Measurements from ENCODE around the gene C2CD2. TPM values are rescaled to one million over a fixed set of nuclear protein-coding genes. Genes with fewer than 3 reads are reported as not detected.

The C2CD2 gene
- total and polyA plus RNA-seq, 2 of the 4 experiments (the other 2 are of a cell fraction) = 15.6 to 25.3 TPM

DNA sequence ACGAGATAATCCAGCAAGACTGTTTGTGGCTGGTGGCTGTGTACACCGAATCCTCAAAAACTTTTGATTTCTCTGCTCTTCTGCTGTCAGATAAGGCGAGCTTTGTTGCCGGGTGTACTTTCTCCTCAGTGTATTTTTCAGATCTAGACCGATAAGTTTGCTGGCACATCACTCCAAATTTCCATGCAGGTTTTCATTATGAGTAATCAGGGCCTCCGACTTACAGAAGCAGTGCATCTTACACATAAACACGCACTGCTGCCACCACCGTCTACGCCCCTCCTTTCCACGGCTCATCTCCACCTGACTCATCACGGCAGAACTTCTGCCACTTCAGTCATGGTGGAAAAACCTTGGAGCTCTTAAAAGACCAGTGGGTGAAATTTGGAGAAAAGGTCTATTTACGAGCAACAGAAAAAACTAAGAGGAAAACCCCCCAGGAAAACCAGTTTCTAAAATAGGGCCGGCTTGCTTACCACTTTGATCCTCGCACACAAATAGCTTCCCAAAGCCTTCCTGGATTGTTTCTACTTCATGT lies 48.7 kb upstream of the C2CD2 start (continued):
- peak; percentile 20; the same call in 1 of the 2 replicates for TF ChIP-seq SMC3 (IDR thresholded peaks at IDR 0.05; ENCODE audit: low read depth, low read length)
- TF ChIP-seq MAFK (IDR thresholded peaks at IDR 0.05; ENCODE audit: low read depth, low read length) = peak; percentile 36; the same call in 1 of the 2 replicates
- peak; percentile 69 for TF ChIP-seq RCOR1 (IDR thresholded peaks at IDR 0.05; ENCODE audit: insufficient replicate concordance, low read length)

DNA sequence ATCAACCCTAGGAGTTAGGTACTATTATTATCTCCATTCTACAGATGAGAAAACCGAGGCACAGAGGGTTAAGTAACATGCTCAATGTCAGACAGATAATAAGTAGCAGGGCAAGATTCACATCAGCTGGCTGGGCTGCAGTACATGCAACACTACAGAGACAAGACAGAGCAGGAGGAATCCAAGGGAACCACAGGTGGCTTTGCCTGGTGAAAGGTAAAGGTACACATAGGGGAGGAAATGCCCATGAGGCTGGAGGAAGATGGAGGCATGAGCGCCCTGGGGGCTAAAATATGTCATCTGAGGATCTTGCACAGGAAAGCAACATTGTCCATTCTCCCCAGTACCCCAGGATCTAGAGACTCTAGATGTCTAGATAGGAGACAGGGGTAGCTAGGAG lies 48.0 kb upstream of the C2CD2 start:
- no peaks in the 10 kb centered on the region for H3K9me3 ChIP-seq (ENCODE audit: control insufficient read depth, insufficient read depth, low read length)
- H3K14ac ChIP-seq (replicated peaks; ENCODE audit: low read depth, low read length) = peak overlapping the region; percentile 47
- no peak overlapping the region; the same call in 1 of the 2 replicates for H3K56ac ChIP-seq (ENCODE audit: extremely low read depth, insufficient read depth, low read length)
- peak overlapping the region; percentile 36 for H4K91ac ChIP-seq (ENCODE audit: insufficient read depth, low read depth, low read length)
- no peaks in the 10 kb centered on the region; the same call in 1 of the 2 replicates for H4K20me1 ChIP-seq (ENCODE audit: insufficient read depth, low read length)
- peak overlapping the region; percentile 42; the same call in 1 of the 3 replicates for H2BK15ac ChIP-seq (ENCODE audit: low read depth, low read length)
- H2AK9ac ChIP-seq (replicated peaks; ENCODE audit: low read depth, low read length, poor library complexity) = no peak overlapping the region
- H2BK5ac ChIP-seq (ENCODE audit: low read depth, low read length, poor library complexity, severe bottlenecking) = peak overlapping the region; percentile 94
- H3K4me2 ChIP-seq (ENCODE audit: low read depth, low read length) = peak overlapping the region; percentile 39; the same call in 1 of the 2 replicates
- WGBS, 2 experiments (ENCODE audit: extremely low coverage in 2 of 2, insufficient read length in 1 of 2) = no CpG with 5 or more reads among the region's 2 CpGs
- H3K9ac ChIP-seq (ENCODE audit: low read depth, low read length) = peak overlapping the region; percentile 51
- H3K27ac ChIP-seq (ENCODE audit: insufficient read depth, low read length) = peak overlapping the region; percentile 55
- intact Hi-C loops (cut with micrococcal nuclease) = loop anchor here (2.0 kb wide), 2 partner anchors 45 to 97 kb away; no protein-coding TSS in a partner anchor
- H3K4me1 ChIP-seq (ENCODE audit: control insufficient read depth, insufficient read depth, low read length) = peaks cover 15% of the 10 kb centered on the region
- H3K4me3 ChIP-seq (ENCODE audit: insufficient read depth, low read depth, low read length) = no peak overlapping the region
- H2BK20ac ChIP-seq (ENCODE audit: low read depth, low read length) = peak overlapping the region; percentile 19; the same call in 1 of the 2 replicates
- H4K5ac ChIP-seq (ENCODE audit: low read depth, low read length) = peak overlapping the region; percentile 97
- H4K8ac ChIP-seq (ENCODE audit: low read depth in 2 of 2, low read length in 2 of 2) = peak overlapping the region; percentile 10 to 33; a peak in 2 of 4 replicates
- DNase-seq (no peak), ATAC-seq (ENCODE audit: low read depth) (no peak)
- in situ Hi-C loops (cut with MboI; ENCODE audit: low sequenced_read_pairs) = loop anchor here (5.0 kb wide), 1 partner anchor 96 kb away; no protein-coding TSS in a partner anchor
- no peaks in the 10 kb centered on the region for H3K27me3 ChIP-seq (ENCODE audit: control insufficient read depth, insufficient read depth, low read length)
- peak overlapping the region; percentile 77 for H3K4ac ChIP-seq (ENCODE audit: low read depth, low read length)
- no peak overlapping the region for H3K23ac ChIP-seq (ENCODE audit: low read depth, low read length)
- H3K9me1 ChIP-seq (ENCODE audit: insufficient read depth, low read length) = peaks cover 29% of the 10 kb centered on the region
- H2BK120ac ChIP-seq (ENCODE audit: low read depth, low read length) = peak overlapping the region; percentile 59
- ChIA-PET CTCF (interaction anchor here (0.7 kb wide), 1 partner anchor 327 kb away, joined by 3 read pairs; no protein-coding TSS in a partner anchor), POLR2A (ENCODE audit: unreplicated experiment) (interaction anchor here (0.9 kb wide), 1 partner anchor 96 kb away, joined by 3 read pairs; no protein-coding TSS in a partner anchor)
- H2AFZ ChIP-seq (replicated peaks; ENCODE audit: low read length, poor library complexity) = no peak overlapping the region
- peaks cover 32 to 77% of the 10 kb centered on the region in 2 experiments for H3K79me1 ChIP-seq (ENCODE audit: low read depth in 1 of 2, low read length in 2 of 2)
- peaks cover 20% of the 10 kb centered on the region for H3K36me3 ChIP-seq (ENCODE audit: control insufficient read depth, insufficient read depth, low read length)
- BruUV-seq (replicated peaks) = no TSS peak
- peak overlapping the region; percentile 96 for H3K18ac ChIP-seq (ENCODE audit: low read depth, low read length)
- dilution Hi-C loops (cut with HindIII; ENCODE audit: low sequenced_read_pairs, unreplicated experiment) = no loop called here
- H2AK5ac ChIP-seq (ENCODE audit: low read depth, low read length) = peak overlapping the region; percentile 61
- TF ChIP-seq, protein P1, sequence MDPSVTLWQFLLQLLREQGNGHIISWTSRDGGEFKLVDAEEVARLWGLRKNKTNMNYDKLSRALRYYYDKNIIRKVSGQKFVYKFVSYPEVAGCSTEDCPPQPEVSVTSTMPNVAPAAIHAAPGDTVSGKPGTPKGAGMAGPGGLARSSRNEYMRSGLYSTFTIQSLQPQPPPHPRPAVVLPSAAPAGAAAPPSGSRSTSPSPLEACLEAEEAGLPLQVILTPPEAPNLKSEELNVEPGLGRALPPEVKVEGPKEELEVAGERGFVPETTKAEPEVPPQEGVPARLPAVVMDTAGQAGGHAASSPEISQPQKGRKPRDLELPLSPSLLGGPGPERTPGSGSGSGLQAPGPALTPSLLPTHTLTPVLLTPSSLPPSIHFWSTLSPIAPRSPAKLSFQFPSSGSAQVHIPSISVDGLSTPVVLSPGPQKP (IDR thresholded peaks at IDR 0.05; ENCODE audit: borderline replicate concordance, low read depth, low read length) = no peak
- TF ChIP-seq POLR2A (IDR thresholded peaks at IDR 0.05; ENCODE audit: low read depth, low read length) = no peak
- TF ChIP-seq RAD21 (IDR thresholded peaks at IDR 0.05; ENCODE audit: low read length) = no peak
- no peak for TF ChIP-seq RFX5 (IDR thresholded peaks at IDR 0.05; ENCODE audit: low read depth, low read length)
- TF ChIP-seq, protein P2, sequence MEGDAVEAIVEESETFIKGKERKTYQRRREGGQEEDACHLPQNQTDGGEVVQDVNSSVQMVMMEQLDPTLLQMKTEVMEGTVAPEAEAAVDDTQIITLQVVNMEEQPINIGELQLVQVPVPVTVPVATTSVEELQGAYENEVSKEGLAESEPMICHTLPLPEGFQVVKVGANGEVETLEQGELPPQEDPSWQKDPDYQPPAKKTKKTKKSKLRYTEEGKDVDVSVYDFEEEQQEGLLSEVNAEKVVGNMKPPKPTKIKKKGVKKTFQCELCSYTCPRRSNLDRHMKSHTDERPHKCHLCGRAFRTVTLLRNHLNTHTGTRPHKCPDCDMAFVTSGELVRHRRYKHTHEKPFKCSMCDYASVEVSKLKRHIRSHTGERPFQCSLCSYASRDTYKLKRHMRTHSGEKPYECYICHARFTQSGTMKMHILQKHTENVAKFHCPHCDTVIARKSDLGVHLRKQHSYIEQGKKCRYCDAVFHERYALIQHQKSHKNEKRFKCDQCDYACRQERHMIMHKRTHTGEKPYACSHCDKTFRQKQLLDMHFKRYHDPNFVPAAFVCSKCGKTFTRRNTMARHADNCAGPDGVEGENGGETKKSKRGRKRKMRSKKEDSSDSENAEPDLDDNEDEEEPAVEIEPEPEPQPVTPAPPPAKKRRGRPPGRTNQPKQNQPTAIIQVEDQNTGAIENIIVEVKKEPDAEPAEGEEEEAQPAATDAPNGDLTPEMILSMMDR (conservative IDR thresholded peaks at IDR 0.05; ENCODE audit: low read depth, low read length) = no peak
- TF ChIP-seq FOS (IDR thresholded peaks at IDR 0.05; ENCODE audit: low read depth, low read length) = no peak
- no peak for TF ChIP-seq MAZ (IDR thresholded peaks at IDR 0.05; ENCODE audit: borderline replicate concordance, low read depth, low read length)
- TF ChIP-seq RCOR1 (IDR thresholded peaks at IDR 0.05; ENCODE audit: insufficient replicate concordance, low read length) = no peak
- TF ChIP-seq, protein P3, sequence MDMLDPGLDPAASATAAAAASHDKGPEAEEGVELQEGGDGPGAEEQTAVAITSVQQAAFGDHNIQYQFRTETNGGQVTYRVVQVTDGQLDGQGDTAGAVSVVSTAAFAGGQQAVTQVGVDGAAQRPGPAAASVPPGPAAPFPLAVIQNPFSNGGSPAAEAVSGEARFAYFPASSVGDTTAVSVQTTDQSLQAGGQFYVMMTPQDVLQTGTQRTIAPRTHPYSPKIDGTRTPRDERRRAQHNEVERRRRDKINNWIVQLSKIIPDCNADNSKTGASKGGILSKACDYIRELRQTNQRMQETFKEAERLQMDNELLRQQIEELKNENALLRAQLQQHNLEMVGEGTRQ (IDR thresholded peaks at IDR 0.05; ENCODE audit: low read depth, low read length) = no peak
- TF ChIP-seq MAFK (IDR thresholded peaks at IDR 0.05; ENCODE audit: low read depth, low read length) = no peak
- no peak for TF ChIP-seq CHD1 (IDR thresholded peaks at IDR 0.05; ENCODE audit: low read depth, low read length)
